Activated T-helper 1 cell treated with anti-CD3 and anti-CD28 coated beads, Interleukin-12 subunit alpha, Interleukin-12 subunit beta, Interleukin-2, Interleukin-4 antibody, amounts not matched to agents 30 ng/mL and 10 ng/mL and 1 ng/mL, durations not matched to agents 14 hours and 24 hours and 36 hours (primary cell): Measurements from ENCODE around the gene CFAP73. TPM values are rescaled to one million over a fixed set of nuclear protein-coding genes. Genes with fewer than 3 reads are reported as not detected.

Experiments used
- DNase-seq: peaks from one replicate; pipeline ENCODE4 v3.0.0; 2021; ENCODE audit warnings: low spot score
- H3K27ac Mint-ChIP-seq: one replicate; pipeline ENCODE4 v1.8.0; 2021; ENCODE audit warnings: mild to moderate bottlenecking, mixed read lengths
- H3K27me3 Mint-ChIP-seq: one replicate; pipeline ENCODE4 v1.8.0; 2022; ENCODE audit warnings: mild to moderate bottlenecking, moderate library complexity, mixed read lengths; ENCODE audit not compliant: insufficient read depth
- H3K36me3 Mint-ChIP-seq: one replicate; pipeline ENCODE4 v1.8.0; 2021; ENCODE audit warnings: low read depth, mixed read lengths
- H3K4me1 Mint-ChIP-seq: one replicate; pipeline ENCODE4 v1.8.0; 2021; ENCODE audit warnings: low read depth, mixed read lengths
- H3K4me3 Mint-ChIP-seq: one replicate; pipeline ENCODE4 v1.8.0; 2021; ENCODE audit warnings: mild to moderate bottlenecking, moderate library complexity, mixed read lengths
- H3K9me3 Mint-ChIP-seq: one replicate; pipeline ENCODE4 v1.8.0; 2021; ENCODE audit warnings: mixed read lengths
- intact Hi-C: fragments of 100-400 bp; cut with micrococcal nuclease; formaldehyde crosslinking; loops from one replicate; pipeline ENCODE4 v1.15.1; 2024
- total RNA-seq: library from RNA; stranded (reverse); gene quantifications from 2 replicates; pipeline ENCODE4 v1.2.3, GENCODE V29; 2022

Gene CFAP73
- total RNA-seq, 1 donor from 2014 or later: 0.16 TPM

DNA sequence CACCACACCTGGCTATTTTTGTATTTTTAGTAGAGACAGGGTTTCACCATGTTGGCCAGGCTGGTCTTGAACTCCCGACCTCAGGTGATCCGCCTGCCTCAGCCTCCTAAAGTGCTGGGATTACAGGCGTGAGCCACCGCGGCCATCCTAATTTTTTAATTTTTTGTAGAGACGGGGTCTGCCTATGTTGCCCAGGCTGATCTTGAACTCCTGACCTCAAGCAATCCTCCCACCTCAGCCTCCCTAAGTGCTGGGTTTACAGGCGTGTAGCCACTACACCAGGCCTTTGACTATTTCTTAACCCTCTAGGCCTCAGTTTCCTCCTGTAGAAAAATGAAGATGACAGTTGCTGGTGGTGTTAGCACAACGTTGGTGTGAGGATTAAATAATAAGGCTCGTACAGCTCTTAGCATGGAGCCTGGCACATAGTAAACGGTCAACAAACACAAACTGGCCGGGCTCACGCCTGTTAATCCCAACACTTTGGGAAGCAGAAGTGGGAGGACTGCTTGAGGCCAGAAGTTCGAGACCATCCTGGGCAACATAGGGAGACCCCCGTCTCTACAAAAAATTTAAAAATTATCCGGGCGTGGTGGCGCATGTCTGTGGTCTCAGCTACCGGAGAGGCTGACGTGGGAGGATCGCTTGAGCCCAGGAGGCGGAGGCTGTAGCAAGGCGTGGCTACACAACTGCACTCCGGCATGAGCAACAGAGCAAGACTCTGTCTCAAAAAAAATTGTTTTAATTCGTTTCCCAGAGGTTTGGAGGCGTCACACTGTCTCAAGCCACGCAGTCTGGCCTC is 34.8 kb downstream of the CFAP73 start:
- peaks cover 31% of the 10 kb centered on the region for H3K36me3 Mint-ChIP-seq
- DNase-seq: no peak
- intact Hi-C loops: loop anchor here (1.0 to 10.0 kb wide), 4 partner anchors 10 to 781 kb away; partner anchors contain the start of gene RBM19

GRCh38 chr12:113184900-113185179 is 35.3 kb downstream of the CFAP73 start:
- H3K9me3 Mint-ChIP-seq: no peaks in the 10 kb centered on the region
- H3K36me3 Mint-ChIP-seq: peaks cover 28% of the 10 kb centered on the region
- peak overlapping the region; percentile 92 for H3K4me3 Mint-ChIP-seq
- H3K27me3 Mint-ChIP-seq: no peaks in the 10 kb centered on the region
- intact Hi-C loops: loop anchor here (1.0 to 10.0 kb wide), 8 partner anchors 11 to 780 kb away; partner anchors contain the start of genes OAS2, PLBD2, RBM19 and SLC8B1
- H3K4me1 Mint-ChIP-seq: peaks cover 31% of the 10 kb centered on the region
- peak overlapping the region; percentile 92 for H3K27ac Mint-ChIP-seq
- DNase-seq: peak; percentile 85

More for the DNA sequence above, 34.8 kb downstream of the CFAP73 start:
- no peaks in the 10 kb centered on the region for H3K27me3 Mint-ChIP-seq
- peak overlapping the region; percentile 92 for H3K27ac Mint-ChIP-seq
- H3K4me3 Mint-ChIP-seq: peak overlapping the region; percentile 92
- no peaks in the 10 kb centered on the region for H3K9me3 Mint-ChIP-seq
- peaks cover 31% of the 10 kb centered on the region for H3K4me1 Mint-ChIP-seq

GRCh38 chr12:113185180-113186032 is 35.9 kb downstream of the CFAP73 start, which contains the start of the genes DDX54 and RITA1:
TSS of gene DDX54 (minus strand) at chr12:113185478. CDS start at chr12:113185451, 27 bp downstream.
TSS of gene RITA1 (plus strand) at chr12:113185721. CDS start at chr12:113186747, 1,026 bp downstream.
- Mint-ChIP-seq H3K36me3 (peaks cover 24% of the 10 kb centered on the region), H3K9me3 (no peaks in the 10 kb centered on the region), H3K4me1 (peaks cover 31% of the 10 kb centered on the region), H3K27ac (peak within 1 kb of the TSS; percentile 92), H3K27me3 (no peaks in the 10 kb centered on the region), H3K4me3 (peak within 1 kb of the TSS; percentile 92)
- peak; percentile 74 for DNase-seq
- intact Hi-C loops: loop anchor here (1.0 to 10.0 kb wide), 6 partner anchors 36 to 779 kb away; partner anchors contain the start of genes OAS2, PLBD2, RBM19 and SLC8B1

DNA sequence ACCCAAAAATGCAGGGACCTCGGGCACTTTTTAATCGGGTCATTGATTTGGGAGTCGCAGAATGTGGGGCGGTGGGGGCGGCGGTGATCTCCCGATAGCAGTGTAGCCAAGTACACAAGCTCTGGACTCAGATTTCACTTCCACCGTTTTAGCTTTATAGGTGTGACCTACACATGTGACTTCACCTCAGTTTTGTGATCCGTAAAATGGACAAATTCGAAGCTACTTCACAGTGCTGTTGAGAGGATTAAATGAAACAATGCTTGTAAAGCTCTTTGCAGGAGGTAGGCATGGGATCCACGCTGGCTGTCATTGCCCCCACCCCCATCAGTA is 36.5 kb downstream of the CFAP73 start:
- no peaks in the 10 kb centered on the region for H3K9me3 Mint-ChIP-seq
- H3K27ac Mint-ChIP-seq: peak overlapping the region; percentile 89
- H3K36me3 Mint-ChIP-seq: peaks cover 21% of the 10 kb centered on the region
- DNase-seq: no peak
- H3K4me1 Mint-ChIP-seq: peaks cover 34% of the 10 kb centered on the region
- H3K4me3 Mint-ChIP-seq: peak overlapping the region; percentile 92
- no peaks in the 10 kb centered on the region for H3K27me3 Mint-ChIP-seq
- intact Hi-C loops: loop anchor here (10.0 kb wide), 1 partner anchor 779 kb away; the partner anchor contains the start of gene RBM19

DNA sequence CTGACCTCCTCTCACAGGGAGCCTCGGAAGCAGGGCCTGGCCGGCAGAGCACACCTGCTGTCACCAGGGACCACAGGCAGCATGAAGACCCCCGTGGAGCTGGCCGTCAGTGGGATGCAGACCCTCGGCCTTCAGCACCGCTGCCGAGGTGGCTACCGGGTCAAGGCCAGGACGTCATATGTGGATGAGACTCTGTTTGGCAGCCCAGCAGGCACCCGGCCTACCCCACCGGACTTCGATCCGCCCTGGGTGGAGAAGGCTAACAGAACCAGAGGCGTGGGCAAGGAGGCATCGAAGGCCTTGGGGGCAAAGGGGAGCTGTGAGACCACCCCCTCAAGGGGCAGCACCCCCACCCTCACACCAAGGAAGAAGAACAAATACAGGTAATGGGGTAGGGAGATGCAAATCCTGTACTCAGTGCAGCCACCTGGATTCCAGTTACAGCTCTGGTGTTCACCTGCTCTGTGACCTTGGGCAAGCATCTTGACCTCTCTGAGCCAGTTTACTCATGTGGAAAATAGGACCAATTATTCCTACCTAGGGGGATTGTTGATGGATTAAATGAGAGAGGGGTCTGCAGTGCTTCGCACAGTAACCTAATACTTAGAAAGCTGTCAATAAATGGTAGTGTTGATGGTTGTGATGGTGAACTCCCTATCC is 37.3 kb downstream of the CFAP73 start:
- no peak for DNase-seq
- H3K4me3 Mint-ChIP-seq: peak overlapping the region; percentile 92
- H3K36me3 Mint-ChIP-seq: peaks cover 25% of the 10 kb centered on the region
- H3K4me1 Mint-ChIP-seq: peaks cover 32% of the 10 kb centered on the region
- no peaks in the 10 kb centered on the region for H3K27me3 Mint-ChIP-seq
- intact Hi-C loops: loop anchor here (10.0 kb wide), 1 partner anchor 778 kb away; the partner anchor contains the start of gene RBM19
- H3K9me3 Mint-ChIP-seq: no peaks in the 10 kb centered on the region
- peak overlapping the region; percentile 89 for H3K27ac Mint-ChIP-seq

GRCh38 chr12:113189361-113189760 is 39.8 kb downstream of the CFAP73 start:
- Mint-ChIP-seq H3K27ac (no peak overlapping the region), H3K27me3 (no peaks in the 10 kb centered on the region)

GRCh38 chr12:113190761-113191160 is 41.2 kb downstream of the CFAP73 start:
- Mint-ChIP-seq H3K36me3 (peaks cover 26% of the 10 kb centered on the region), H3K27ac (no peak overlapping the region), H3K4me3 (no peak overlapping the region), H3K27me3 (no peaks in the 10 kb centered on the region), H3K4me1 (peaks cover 27% of the 10 kb centered on the region), H3K9me3 (no peaks in the 10 kb centered on the region)
- no peak for DNase-seq
- intact Hi-C loops: no loop called here

More at GRCh38 chr12:113189361-113189760, 39.8 kb downstream of the CFAP73 start:
- no peaks in the 10 kb centered on the region for H3K9me3 Mint-ChIP-seq
- peaks cover 26% of the 10 kb centered on the region for H3K36me3 Mint-ChIP-seq
- intact Hi-C loops: loop anchor here (10.0 kb wide), 1 partner anchor 775 kb away; the partner anchor contains the start of gene RBM19
- DNase-seq: no peak
- peaks cover 27% of the 10 kb centered on the region for H3K4me1 Mint-ChIP-seq
- no peak overlapping the region for H3K4me3 Mint-ChIP-seq

DNA sequence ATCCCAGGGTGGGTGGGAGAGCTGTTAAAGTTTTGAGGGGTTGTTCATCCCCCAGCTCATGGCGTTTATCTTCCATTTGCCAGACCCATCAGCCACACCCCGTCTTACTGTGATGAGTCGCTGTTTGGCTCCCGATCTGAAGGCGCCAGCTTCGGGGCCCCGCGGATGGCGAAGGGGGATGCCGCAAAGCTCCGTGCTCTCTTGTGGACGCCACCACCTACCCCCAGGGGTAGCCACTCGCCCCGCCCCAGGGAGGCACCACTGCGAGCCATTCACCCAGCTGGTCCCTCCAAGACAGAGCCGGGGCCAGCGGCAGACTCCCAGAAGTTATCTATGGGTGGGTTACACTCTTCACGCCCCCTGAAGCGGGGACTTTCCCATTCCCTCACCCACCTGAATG is 41.7 kb downstream of the CFAP73 start:
- Mint-ChIP-seq H3K27ac (no peak overlapping the region), H3K4me3 (no peak overlapping the region), H3K4me1 (peaks cover 25% of the 10 kb centered on the region), H3K36me3 (peaks cover 26% of the 10 kb centered on the region), H3K27me3 (no peaks in the 10 kb centered on the region), H3K9me3 (no peaks in the 10 kb centered on the region)
- intact Hi-C loops: no loop called here
- no peak for DNase-seq

DNA sequence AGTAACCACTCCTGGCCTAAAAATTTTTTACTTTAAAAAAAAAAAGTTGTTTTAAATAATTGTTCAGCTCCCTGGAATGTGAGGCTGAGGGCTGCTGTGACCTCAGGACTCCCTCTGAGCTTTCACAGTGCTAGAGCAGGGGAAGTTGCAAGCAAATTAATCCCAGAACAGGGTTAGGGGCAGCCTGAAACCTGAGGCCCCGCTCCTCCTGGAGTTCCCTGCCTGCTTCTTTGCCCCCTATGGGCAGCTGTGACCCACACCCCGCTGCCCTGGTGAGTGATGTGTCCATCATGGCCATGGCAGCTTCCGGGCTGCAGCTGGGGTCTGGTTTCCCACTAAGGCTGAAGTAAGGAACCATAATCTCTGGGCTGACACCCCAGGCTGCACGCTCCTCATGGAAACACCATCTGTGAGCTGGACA is 45.5 kb downstream of the CFAP73 start:
- Mint-ChIP-seq H3K4me1 (peaks cover 15% of the 10 kb centered on the region), H3K27ac (no peak overlapping the region), H3K36me3 (peaks cover 14% of the 10 kb centered on the region), H3K4me3 (no peak overlapping the region), H3K27me3 (no peaks in the 10 kb centered on the region), H3K9me3 (no peaks in the 10 kb centered on the region)
- DNase-seq: no peak
- intact Hi-C loops: loop anchor here (5.0 kb wide), 1 partner anchor 117 kb away; no protein-coding TSS in a partner anchor

GRCh38 chr12:113195598-113195997 is 46.1 kb downstream of the CFAP73 start:
- Mint-ChIP-seq H3K4me1 (peaks cover 12% of the 10 kb centered on the region), H3K27me3 (no peaks in the 10 kb centered on the region), H3K9me3 (no peaks in the 10 kb centered on the region), H3K36me3 (peaks cover 14% of the 10 kb centered on the region), H3K4me3 (no peak overlapping the region), H3K27ac (no peak overlapping the region)
- intact Hi-C loops: loop anchor here (5.0 kb wide), 1 partner anchor 117 kb away; no protein-coding TSS in a partner anchor
- DNase-seq: no peak

GRCh38 chr12:113196582-113196981 is 47.1 kb downstream of the CFAP73 start:
- Mint-ChIP-seq H3K4me1 (peaks cover 11% of the 10 kb centered on the region), H3K9me3 (no peaks in the 10 kb centered on the region), H3K27ac (no peak overlapping the region), H3K36me3 (peaks cover 12% of the 10 kb centered on the region), H3K4me3 (no peak overlapping the region), H3K27me3 (no peaks in the 10 kb centered on the region)
- intact Hi-C loops: loop anchor here (5.0 kb wide), 1 partner anchor 116 kb away; no protein-coding TSS in a partner anchor
- DNase-seq: no peak

GRCh38 chr12:113196990-113197389 is 47.5 kb downstream of the CFAP73 start:
- H3K27ac Mint-ChIP-seq: no peak overlapping the region
- peak; percentile 55 for DNase-seq
- peaks cover 11% of the 10 kb centered on the region for H3K4me1 Mint-ChIP-seq
- no peak overlapping the region for H3K4me3 Mint-ChIP-seq
- H3K36me3 Mint-ChIP-seq: peaks cover 8% of the 10 kb centered on the region
- H3K27me3 Mint-ChIP-seq: no peaks in the 10 kb centered on the region
- intact Hi-C loops: loop anchor here (1.0 to 5.0 kb wide), 6 partner anchors 11 to 228 kb away; partner anchors contain the start of gene TPCN1
- no peaks in the 10 kb centered on the region for H3K9me3 Mint-ChIP-seq
